Glutamatergic neuron (in vitro differentiated cells): ENCODE measurements around the gene CACNA1I. TPM values are rescaled to one million over a fixed set of nuclear protein-coding genes. Genes with fewer than 3 reads are reported as not detected.
A peak's percentile ranks its signal among the peaks of the same experiment; 100 is the strongest.

Source experiments
- DNase-seq: peaks from one replicate; pipeline ENCODE4 v3.0.0; 2022
- H3K27ac Mint-ChIP-seq: one replicate; pipeline ENCODE4 v1.8.0; 2020; ENCODE audit warnings: mild to moderate bottlenecking, mixed read lengths, inconsistent platforms; ENCODE audit not compliant: unreplicated experiment
- H3K27me3 Mint-ChIP-seq: one replicate; pipeline ENCODE4 v1.8.0; 2020; ENCODE audit warnings: mild to moderate bottlenecking, moderate library complexity, mixed read lengths, inconsistent platforms; ENCODE audit not compliant: unreplicated experiment
- H3K36me3 Mint-ChIP-seq: one replicate; pipeline ENCODE4 v1.8.0; 2020; ENCODE audit warnings: mild to moderate bottlenecking, mixed read lengths, inconsistent platforms; ENCODE audit not compliant: unreplicated experiment
- H3K4me1 Mint-ChIP-seq: one replicate; pipeline ENCODE4 v1.8.0; 2020; ENCODE audit warnings: mild to moderate bottlenecking, low read depth, mixed read lengths, inconsistent platforms; ENCODE audit not compliant: unreplicated experiment
- H3K4me3 Mint-ChIP-seq: one replicate; pipeline ENCODE4 v1.8.0; 2020; ENCODE audit warnings: mild to moderate bottlenecking, mixed read lengths, inconsistent platforms; ENCODE audit not compliant: unreplicated experiment
- H3K9me3 Mint-ChIP-seq: one replicate; pipeline ENCODE4 v1.8.0; 2020; ENCODE audit warnings: mild to moderate bottlenecking, moderate library complexity, mixed read lengths, inconsistent platforms; ENCODE audit not compliant: unreplicated experiment
- CTCF ChIP-seq: fragments of 200-600 bp; sonication (generic); IDR thresholded peaks from one replicate; pipeline ENCODE4 v1.5.0; 2021; ENCODE audit not compliant: partially characterized antibody, unreplicated experiment
- total RNA-seq: library from RNA; stranded (reverse); fragmentation: NEBNext Ultra II Directional; extraction: Animal tissue kit (Norgen Biotek cat#: 25700); gene quantifications from one replicate; pipeline ENCODE4 v1.2.1, GENCODE V29; 2021; ENCODE audit not compliant: unreplicated experiment

The CACNA1I gene
- total RNA-seq, 1 donor from 2014 or later = 0.12 TPM

DNA sequence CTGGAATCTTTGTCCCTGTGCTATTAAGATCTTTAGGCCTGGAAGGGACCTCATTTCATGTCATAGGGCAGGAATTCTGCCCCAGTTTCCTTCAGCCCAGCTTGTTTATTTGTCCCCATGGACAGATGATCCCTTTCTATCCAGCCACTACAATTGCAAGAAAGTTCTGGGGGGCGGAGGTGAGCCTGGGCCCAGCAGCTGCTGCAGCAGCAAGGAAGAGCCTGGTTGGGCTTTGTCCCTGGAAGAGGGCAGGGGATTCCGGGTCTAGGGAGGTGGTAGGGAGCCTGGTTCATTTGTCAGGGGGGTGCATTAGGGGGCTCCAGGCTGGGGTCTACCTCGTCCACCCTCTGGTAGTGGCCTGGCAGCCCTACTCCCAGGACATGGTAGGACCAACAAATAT is 16.4 kb upstream of the CACNA1I start:
- Mint-ChIP-seq H3K4me3 (no peak overlapping the region), H3K27me3 (peaks cover 8% of the 10 kb centered on the region), H3K4me1 (peaks cover 1% of the 10 kb centered on the region), H3K9me3 (no peaks in the 10 kb centered on the region), H3K27ac (no peak overlapping the region), H3K36me3 (no peaks in the 10 kb centered on the region)
- no peak for DNase-seq
- TF ChIP-seq CTCF = no peak

DNA sequence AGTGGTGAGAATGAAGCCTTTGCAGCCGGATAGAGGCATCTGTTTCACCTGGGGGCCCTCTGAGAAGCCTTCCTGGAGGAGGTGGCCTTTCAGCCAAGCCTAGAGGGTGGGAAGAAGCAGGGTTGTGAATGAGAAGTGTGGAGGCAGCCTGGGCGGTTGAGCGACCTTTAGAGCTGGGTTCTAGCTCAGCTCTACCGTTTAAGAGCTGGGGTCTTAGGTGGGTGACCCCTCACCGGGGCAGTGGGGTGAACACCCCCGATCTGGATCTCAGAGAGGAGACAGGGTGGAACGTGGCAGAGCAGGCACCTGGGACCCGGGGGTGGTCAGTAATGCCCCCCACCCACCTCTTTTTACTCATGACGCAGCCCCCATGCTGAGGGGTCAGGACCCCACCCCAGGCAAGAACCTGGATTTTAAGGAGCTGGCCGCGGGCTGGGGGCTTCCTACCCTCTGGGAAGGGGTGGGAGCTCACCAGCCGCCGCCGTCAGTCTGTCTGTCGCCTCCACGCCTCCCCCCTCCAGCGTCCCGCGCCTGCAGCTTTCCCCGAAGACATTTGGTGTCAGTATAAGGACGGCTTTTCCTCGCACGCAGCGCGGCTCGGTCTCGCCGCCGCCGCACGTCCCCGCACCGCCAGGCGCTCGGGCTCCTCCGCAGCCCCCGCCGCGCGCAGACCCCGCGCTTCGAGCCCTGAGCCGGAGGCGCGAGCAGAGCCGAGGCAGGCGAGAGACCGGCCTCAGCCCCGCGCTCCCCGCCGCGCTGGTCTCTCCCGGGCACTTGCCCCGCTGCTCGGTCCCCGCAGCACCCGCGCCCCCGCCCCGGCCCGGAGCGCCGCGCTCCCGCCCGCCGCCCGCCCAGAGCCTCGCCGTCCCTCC is 13.3 kb upstream of the CACNA1I start:
- peak; percentile 59 for DNase-seq
- H3K4me1 Mint-ChIP-seq = peaks cover 1% of the 10 kb centered on the region
- H3K27me3 Mint-ChIP-seq = peaks cover 8% of the 10 kb centered on the region
- H3K27ac Mint-ChIP-seq = no peak overlapping the region
- peak overlapping the region; percentile 52 for H3K4me3 Mint-ChIP-seq
- H3K36me3 Mint-ChIP-seq = no peaks in the 10 kb centered on the region
- H3K9me3 Mint-ChIP-seq = no peaks in the 10 kb centered on the region
- no peak for TF ChIP-seq CTCF

- Mint-ChIP-seq H3K27me3 (peaks cover 8% of the 10 kb centered on the region), H3K9me3 (no peaks in the 10 kb centered on the region), H3K36me3 (no peaks in the 10 kb centered on the region), H3K4me1 (peaks cover 1% of the 10 kb centered on the region), H3K27ac (no peak overlapping the region), H3K4me3 (peak overlapping the region; percentile 75)
- TF ChIP-seq CTCF = no peak
- no peak for DNase-seq
Measured at GRCh38 chr22:39558254-39558727, 12.3 kb upstream of the CACNA1I start.

DNA sequence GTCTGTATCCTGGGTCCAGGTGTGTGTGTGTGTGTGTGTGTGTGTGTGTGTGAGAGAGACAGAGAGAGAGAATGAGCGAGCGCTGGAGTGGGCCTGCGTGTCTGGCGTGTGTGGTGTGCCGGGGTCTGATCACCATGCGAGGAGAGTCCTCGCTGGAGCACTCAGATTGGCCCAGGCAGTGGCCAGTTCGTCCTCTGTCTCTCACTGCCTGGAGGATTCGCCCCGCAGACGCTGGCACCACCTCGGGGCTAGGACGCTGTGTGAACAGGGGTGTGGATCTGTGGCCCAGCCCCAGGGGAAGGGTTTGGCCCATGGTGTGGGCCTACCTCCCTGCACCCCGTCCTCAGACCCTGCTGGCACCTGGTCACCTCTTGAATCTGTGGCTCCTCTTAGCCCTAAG is 11.6 kb upstream of the CACNA1I start:
- Mint-ChIP-seq H3K27ac (no peak overlapping the region), H3K9me3 (no peaks in the 10 kb centered on the region), H3K4me1 (peaks cover 1% of the 10 kb centered on the region), H3K4me3 (peak overlapping the region; percentile 65), H3K36me3 (no peaks in the 10 kb centered on the region), H3K27me3 (peaks cover 8% of the 10 kb centered on the region)
- DNase-seq = no peak
- TF ChIP-seq CTCF = no peak

- peak; percentile 52 for DNase-seq
- no peaks in the 10 kb centered on the region for H3K36me3 Mint-ChIP-seq
- H3K4me3 Mint-ChIP-seq = no peak overlapping the region
- peaks cover 8% of the 10 kb centered on the region for H3K27me3 Mint-ChIP-seq
- no peaks in the 10 kb centered on the region for H3K9me3 Mint-ChIP-seq
- peaks cover 1% of the 10 kb centered on the region for H3K4me1 Mint-ChIP-seq
- no peak overlapping the region for H3K27ac Mint-ChIP-seq
- TF ChIP-seq CTCF = peak; percentile 62
Measured at GRCh38 chr22:39559456-39560105, 11.0 kb upstream of the CACNA1I start.
